Esophagus squamous epithelium (tissue), 5 donors: ENCODE results near the gene SYCP2. TPM values are rescaled to one million over a fixed set of nuclear protein-coding genes. Genes with fewer than 3 reads are reported as not detected.

Source experiments
- DNase-seq: peaks from one replicate; lab custom pipeline; 2025; lab: John Stamatoyannopoulos, UW
- H3K27ac ChIP-seq, 4 donors: fragments of 200-600 bp; sonication (generic); one replicate each; pipeline ENCODE4 v1.5.1; 2016 to 2019; ENCODE audit warnings: mild to moderate bottlenecking in 1 of 4
- H3K27me3 ChIP-seq, 4 donors: fragments of 200-600 bp; sonication (generic); 1 replicate in 3 of 4; 2 replicates in 1 of 4; pipeline versions ENCODE4 v1.5.1 to v1.6.0; 2017 to 2021; ENCODE audit warnings: antibody characterized with exemption in 1 of 4
- H3K36me3 ChIP-seq, 3 donors: fragments of 200-600 bp; sonication (generic); one replicate each; pipeline ENCODE4 v1.5.1; 2016 to 2019
- H3K4me1 ChIP-seq, 3 donors: fragments of 200-600 bp; sonication (generic); one replicate each; pipeline ENCODE4 v1.5.1; 2017 to 2019
- H3K4me3 ChIP-seq, 4 donors: fragments of 200-600 bp; sonication (generic); 1 replicate in 3 of 4; 2 replicates in 1 of 4; pipeline ENCODE4 v1.5.1; 2016 to 2019; ENCODE audit warnings: mild to moderate bottlenecking in 2 of 4, moderate library complexity in 1 of 4
- H3K9me3 ChIP-seq, 3 donors: fragments of 200-600 bp; sonication (generic); one replicate each; pipeline ENCODE4 v1.5.1; 2016 to 2019
- CTCF ChIP-seq, 6 experiments: fragments of 450-650 bp in 4 of 6; fragments of 200-600 bp in 2 of 6; sonication (generic) in 2 of 6; IDR thresholded peaks; one replicate each; pipeline ENCODE4 v1.5.1; 2016 to 2019; ENCODE audit warnings: antibody characterized with exemption in 6 of 6, mild to moderate bottlenecking in 4 of 6, moderate library complexity in 4 of 6
- POLR2A ChIP-seq, 4 donors: fragments of 450-650 bp; IDR thresholded peaks; one replicate each; pipeline ENCODE4 v1.6.1; 2017; ENCODE audit warnings: antibody characterized with exemption in 4 of 4, mild to moderate bottlenecking in 4 of 4, moderate library complexity in 3 of 4
- WGBS, 2 donors: methylation state at CpG; one replicate each; pipeline ENCODE4 v1.1.5; 2018; 5-methylcytosine and 5-hydroxymethylcytosine counted together
- intact Hi-C: fragments of 100-400 bp; cut with DNase I; formaldehyde crosslinking; loops from one replicate; pipeline ENCODE4 v1.15.0; 2022
- total RNA-seq, 4 donors: library from RNA; depleted of rRNA; stranded (reverse); fragments of >200 nt; gene quantifications; one replicate each; pipeline ENCODE4 v1.1.0, GENCODE V29; 2016
- donor health status: DM: yes; HTN: yes; CAD: no.

Gene SYCP2
- total RNA-seq, 4 donors from 2014 or later = 0.92 to 4.5 (median 1.8) TPM

- WGBS, 2 donors = 69 to 82% methylated on average over 9 to 14 of the region's 14 CpGs
- no peak for DNase-seq
- no peak overlapping the region for H3K27ac ChIP-seq
Observed at GRCh38 chr20:59817846-59818615, 115.4 kb downstream of the SYCP2 start.

GRCh38 chr20:59817406-59817805, 116.0 kb downstream of the SYCP2 start:
- Histone ChIP-seq H3K36me3 (no peaks in the 10 kb centered on the region), H3K4me1 (peaks cover 0 to 4% (median 0%) of the 10 kb centered on the region in 3 donors), H3K27ac (no peak overlapping the region), H3K9me3 (no peaks in the 10 kb centered on the region), H3K4me3 (no peak overlapping the region), H3K27me3 (no peaks in the 10 kb centered on the region)
- TF ChIP-seq POLR2A (IDR thresholded peaks at IDR 0.05) = no peak
- TF ChIP-seq CTCF (IDR thresholded peaks at IDR 0.05) = no peak
- intact Hi-C loops = no loop called here
- WGBS, 2 donors = 79% methylated on average over 4 of the region's 4 CpGs; no CpG with 5 or more reads in 1 of the 2 donors
- DNase-seq = no peak

More at GRCh38 chr20:59817846-59818615, 115.4 kb downstream of the SYCP2 start:
- intact Hi-C loops = no loop called here
- no peaks in the 10 kb centered on the region for H3K36me3 ChIP-seq
- TF ChIP-seq POLR2A (IDR thresholded peaks at IDR 0.05) (no peak), CTCF (IDR thresholded peaks at IDR 0.05) (no peak)
- H3K9me3 ChIP-seq = no peaks in the 10 kb centered on the region
- peaks cover 0 to 4% (median 0%) of the 10 kb centered on the region in 3 donors for H3K4me1 ChIP-seq
- H3K27me3 ChIP-seq = no peaks in the 10 kb centered on the region
- H3K4me3 ChIP-seq = no peak overlapping the region

- intact Hi-C loops = no loop called here
- Histone ChIP-seq H3K36me3 (no peaks in the 10 kb centered on the region), H3K27ac (no peak overlapping the region), H3K4me3 (no peak overlapping the region), H3K27me3 (no peaks in the 10 kb centered on the region), H3K4me1 (peaks cover 0 to 4% (median 0%) of the 10 kb centered on the region in 3 donors), H3K9me3 (no peaks in the 10 kb centered on the region)
- no peak for DNase-seq
- WGBS, 2 donors = 90 to 94% methylated on average over 3 to 4 of the region's 4 CpGs
- TF ChIP-seq POLR2A (IDR thresholded peaks at IDR 0.05) (no peak), CTCF (IDR thresholded peaks at IDR 0.05) (no peak)
Observed at GRCh38 chr20:59816146-59816738, 117.2 kb downstream of the SYCP2 start.

GRCh38 chr20:59814840-59815340, 118.5 kb downstream of the SYCP2 start:
- no peak for DNase-seq
- intact Hi-C loops = no loop called here
- Histone ChIP-seq H3K27ac (no peak overlapping the region), H3K36me3 (no peaks in the 10 kb centered on the region), H3K9me3 (no peaks in the 10 kb centered on the region), H3K4me1 (no peaks in the 10 kb centered on the region), H3K27me3 (no peaks in the 10 kb centered on the region), H3K4me3 (no peak overlapping the region)
- no peak for TF ChIP-seq POLR2A (IDR thresholded peaks at IDR 0.05)
- TF ChIP-seq CTCF (IDR thresholded peaks at IDR 0.05) = no peak
- WGBS, 2 donors = 47 to 81% methylated on average over 8 of the region's 8 CpGs
